Panc1 (cell line): ENCODE measurements around the gene IL10. TPM values are rescaled to one million over a fixed set of nuclear protein-coding genes. Genes with fewer than 3 reads are reported as not detected.

Experiments used
- ATAC-seq: fragments of 200-7000 bp; cut with Tn5 transposase; 2 replicates; pipeline ENCODE4 v1.9.1; 2020; ENCODE audit warnings: mild to moderate bottlenecking, moderate library complexity
- BruUV-seq: library from RNA; stranded (reverse); fragments of 400-500 nt; replicated peaks from 2 replicates; lab custom pipeline; 2021; lab: Mats Ljungman, UMichigan
- CTCF ChIA-PET: fragments of 300-600 bp; sonication (Branson Sonifier 250); formaldehyde crosslinking; loops from one replicate; lab custom pipeline; 2022; ENCODE audit warnings: antibody characterized with exemption; lab: Charles Lee
- POLR2A ChIA-PET: fragments of 300-600 bp; sonication (Branson Sonifier 250); formaldehyde crosslinking; loops from one replicate; lab custom pipeline; 2022; ENCODE audit warnings: antibody characterized with exemption; lab: Charles Lee
- DNase-seq: peaks from one replicate; pipeline ENCODE4 v3.0.0-alpha.2; 2010; ENCODE audit warnings: low read depth, low spot score
- H3K27ac ChIP-seq: 2 replicates; pipeline ENCODE4 v1.5.1; 2011; ENCODE audit warnings: mild to moderate bottlenecking, low read length, inconsistent platforms
- H3K27me3 ChIP-seq: fragments of 200-500 bp; sonication (Bioruptor generic); 2 replicates; pipeline ENCODE4 v1.6.0; 2014; ENCODE audit warnings: low read length, inconsistent platforms; ENCODE audit not compliant: control insufficient read depth, insufficient read depth
- H3K36me3 ChIP-seq: fragments of 200-500 bp; sonication (Bioruptor generic); 2 replicates; pipeline ENCODE4 v1.5.1; 2014; ENCODE audit warnings: inconsistent platforms, mild to moderate bottlenecking, low read length, moderate library complexity; ENCODE audit not compliant: control insufficient read depth, insufficient read depth
- H3K4me1 ChIP-seq: 2 replicates; pipeline ENCODE4 v1.5.1; 2011; ENCODE audit warnings: inconsistent platforms, mild to moderate bottlenecking, low read length, moderate library complexity; ENCODE audit not compliant: control insufficient read depth, insufficient read depth
- H3K4me3 ChIP-seq, 2 experiments: 2 replicates each; pipeline ENCODE4 v1.5.1; 2011 to 2012; ENCODE audit warnings: low read depth in 2 of 2, low read length in 2 of 2, mild to moderate bottlenecking in 2 of 2, inconsistent platforms in 1 of 2, moderate library complexity in 1 of 2
- H3K9me3 ChIP-seq: fragments of 200-500 bp; sonication (Bioruptor generic); 2 replicates; pipeline ENCODE4 v1.5.1; 2014; ENCODE audit warnings: low read depth, mild to moderate bottlenecking, inconsistent platforms, low read length, moderate library complexity; ENCODE audit not compliant: control insufficient read depth, insufficient read depth
- CTCF ChIP-seq: fragments of 450-650 bp; IDR thresholded peaks from 2 replicates; pipeline ENCODE4 v1.5.1; 2017; ENCODE audit warnings: mild to moderate bottlenecking
- POLR2AphosphoS5 ChIP-seq: IDR thresholded peaks from 2 replicates; pipeline ENCODE4 v1.6.1; 2012; ENCODE audit warnings: mild to moderate bottlenecking, low read depth, low read length, moderate library complexity
- REST ChIP-seq, 2 experiments: IDR thresholded peaks; 2 replicates each; pipeline ENCODE4 v1.6.1; 2011 to 2012; ENCODE audit warnings: low read depth in 2 of 2, control low read depth in 1 of 2, low read length in 1 of 2, mild to moderate bottlenecking in 1 of 2, moderate library complexity in 1 of 2; ENCODE audit not compliant: insufficient read depth in 1 of 2
- SIN3A ChIP-seq: IDR thresholded peaks from 2 replicates; pipeline ENCODE4 v1.6.1; 2012; ENCODE audit warnings: low read depth, mild to moderate bottlenecking, low read length, moderate library complexity, borderline replicate concordance; ENCODE audit not compliant: insufficient read depth
- TCF7L2 ChIP-seq: IDR thresholded peaks from 2 replicates; pipeline ENCODE4 v1.6.1; 2011; ENCODE audit warnings: mild to moderate bottlenecking, low read depth, low read length, inconsistent platforms
- in situ Hi-C: cut with HindIII; loops from 2 replicates; pipeline ENCODE4 v1.10.0; 2016; ENCODE audit warnings: low sequenced_read_pairs, low pct_unique_long_range_greater_than_20kb
- intact Hi-C: fragments of 100-400 bp; cut with micrococcal nuclease; formaldehyde crosslinking; loops from one replicate; pipeline ENCODE4 v1.10.0; 2022; ENCODE audit not compliant: unreplicated experiment
- total RNA-seq: library from RNA; stranded (reverse); gene quantifications from one replicate; pipeline ENCODE4 v1.2.1, GENCODE V29; 2021; ENCODE audit not compliant: unreplicated experiment

The IL10 gene
- total RNA-seq, 1 experiment from 2014 or later: not detected

- BruUV-seq: no TSS peak
- TF ChIP-seq CTCF (no peak), REST (IDR thresholded peaks at IDR 0.05; ENCODE audit: insufficient read depth in 1 of 2, low read depth in 2 of 2, low read length in 1 of 2) (no peak)
- DNase-seq: no peak
- intact Hi-C loops (no loop called here), in situ Hi-C loops (no loop called here)
- ATAC-seq: no peak
- H3K27ac ChIP-seq: no peak overlapping the region
- no peaks in the 10 kb centered on the region for H3K36me3 ChIP-seq
- peaks cover 6% of the 10 kb centered on the region for H3K27me3 ChIP-seq
- ChIA-PET POLR2A (no interaction called here), CTCF (no interaction called here)
- H3K9me3 ChIP-seq: no peaks in the 10 kb centered on the region
- no peaks in the 10 kb centered on the region for H3K4me1 ChIP-seq
- no peak overlapping the region for H3K4me3 ChIP-seq
Measured at GRCh38 chr1:206800411-206800810, 28.1 kb upstream of the IL10 start.

GRCh38 chr1:206799311-206799710, 27.0 kb upstream of the IL10 start:
- Histone ChIP-seq H3K9me3 (no peaks in the 10 kb centered on the region), H3K4me3 (no peak overlapping the region), H3K27ac (no peak overlapping the region), H3K36me3 (no peaks in the 10 kb centered on the region), H3K4me1 (no peaks in the 10 kb centered on the region), H3K27me3 (no peaks in the 10 kb centered on the region)
- ChIA-PET CTCF (no interaction called here), POLR2A (no interaction called here)
- TF ChIP-seq REST (IDR thresholded peaks at IDR 0.05; ENCODE audit: insufficient read depth in 1 of 2, low read depth in 2 of 2, low read length in 1 of 2): no peak
- no peak for TF ChIP-seq TCF7L2
- no peak for TF ChIP-seq POLR2AphosphoS5
- no peak for TF ChIP-seq SIN3A
- no peak for TF ChIP-seq CTCF
- DNase-seq: no peak
- in situ Hi-C loops (no loop called here), intact Hi-C loops (no loop called here)
- no peak for ATAC-seq
- BruUV-seq: no TSS peak
